NCI-H2171 (cell line): Measurements from ENCODE around the gene PLCL2.
"Not testable (repeated sequence)": the region's sequence is repeated elsewhere in the genome, so short reads cannot be mapped to it uniquely, and the experiment has no call there.

Experiments
- DNase-seq: peaks from one replicate; lab custom pipeline; 2025; lab: John Stamatoyannopoulos, UW

Gene PLCL2

GRCh38 chr3:17076940-17077605, 192.3 kb downstream of the PLCL2 start:
- no peak for DNase-seq

DNA sequence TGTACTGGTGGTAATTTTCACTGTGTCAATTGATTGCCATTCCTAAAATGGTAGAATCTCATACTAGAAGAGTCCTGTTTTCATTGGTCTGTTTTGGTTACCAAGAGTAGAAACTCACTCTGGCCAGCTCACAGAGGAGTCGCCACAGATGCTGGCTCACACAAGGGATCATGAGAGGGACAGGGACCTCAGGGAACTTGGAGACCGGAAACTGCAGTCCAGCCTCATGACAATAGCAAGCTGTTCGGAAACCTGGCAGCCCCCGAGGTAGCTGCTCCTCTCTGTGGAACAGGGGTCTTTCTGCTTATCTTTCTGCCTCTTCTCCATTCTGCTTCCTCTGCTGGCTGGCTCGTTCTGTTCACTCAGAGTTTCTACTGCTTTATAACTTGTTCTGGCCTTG, 192.9 kb downstream of the PLCL2 start:
- DNase-seq = no peak

- DNase-seq = no peak
Measured at GRCh38 chr3:17078926-17079465, 194.2 kb downstream of the PLCL2 start.

DNA sequence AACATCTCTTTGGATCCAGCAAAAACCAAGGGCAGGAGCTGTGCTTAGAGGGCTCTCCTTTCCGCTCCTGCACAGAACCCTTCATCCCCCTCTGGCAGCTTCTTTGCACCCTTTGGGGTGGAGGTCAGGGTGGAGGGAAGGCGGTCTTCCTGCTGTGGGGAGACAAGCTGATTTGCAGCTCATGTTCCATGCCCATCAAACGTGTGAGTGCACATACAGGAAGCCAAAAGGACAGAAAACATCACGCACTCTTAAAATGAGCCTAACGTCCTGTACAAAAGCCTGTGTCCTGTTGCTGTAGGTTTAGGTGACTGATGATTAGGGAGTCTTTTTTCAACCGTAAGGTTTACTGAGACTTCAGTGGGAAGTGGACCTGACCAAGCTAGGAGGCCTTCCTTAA, 195.2 kb downstream of the PLCL2 start:
- no peak for DNase-seq

- no peak for DNase-seq
Measured at GRCh38 chr3:17081520-17081919, 196.8 kb downstream of the PLCL2 start.

DNA sequence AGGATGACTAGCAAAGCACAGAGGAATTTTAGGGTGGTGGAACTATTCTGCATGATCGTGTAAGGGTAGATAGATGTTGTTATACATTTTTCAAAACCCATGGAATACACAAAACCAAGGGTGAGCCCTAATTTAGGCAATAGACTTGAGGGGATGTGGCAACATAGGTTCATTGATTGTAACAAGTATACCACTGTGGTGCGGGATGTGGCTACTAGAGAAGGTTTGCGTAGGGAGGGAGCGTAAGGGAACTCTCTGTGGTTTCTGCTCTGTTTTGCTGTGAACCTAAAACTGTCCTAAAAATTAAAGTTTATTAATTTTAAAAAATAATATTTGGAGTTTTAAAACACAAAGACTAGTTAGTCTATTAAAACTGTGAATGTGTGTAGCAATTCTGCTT, 202.8 kb downstream of the PLCL2 start:
- no peak for DNase-seq

DNA sequence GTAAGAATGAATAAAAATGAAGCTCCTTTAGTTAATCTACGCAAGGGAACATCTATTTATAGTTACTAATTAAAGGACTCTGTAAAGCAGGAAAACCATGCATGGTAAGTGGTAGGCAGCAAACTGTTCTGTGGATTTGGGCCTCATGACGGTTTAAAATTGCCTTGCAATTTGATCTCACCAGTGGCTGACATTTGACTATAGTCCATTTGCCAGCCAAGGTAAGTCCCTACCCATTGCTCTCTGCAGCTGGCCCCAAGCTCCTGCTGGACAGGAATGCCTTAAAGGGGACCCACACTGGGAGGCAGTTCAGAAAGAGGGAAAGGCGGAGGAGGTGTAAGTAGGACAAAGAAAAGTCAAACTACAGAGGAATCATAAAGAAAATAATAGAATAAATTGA, 203.3 kb downstream of the PLCL2 start:
- no peak for DNase-seq

GRCh38 chr3:17088602-17089313, 204.0 kb downstream of the PLCL2 start:
- no peak for DNase-seq

DNA sequence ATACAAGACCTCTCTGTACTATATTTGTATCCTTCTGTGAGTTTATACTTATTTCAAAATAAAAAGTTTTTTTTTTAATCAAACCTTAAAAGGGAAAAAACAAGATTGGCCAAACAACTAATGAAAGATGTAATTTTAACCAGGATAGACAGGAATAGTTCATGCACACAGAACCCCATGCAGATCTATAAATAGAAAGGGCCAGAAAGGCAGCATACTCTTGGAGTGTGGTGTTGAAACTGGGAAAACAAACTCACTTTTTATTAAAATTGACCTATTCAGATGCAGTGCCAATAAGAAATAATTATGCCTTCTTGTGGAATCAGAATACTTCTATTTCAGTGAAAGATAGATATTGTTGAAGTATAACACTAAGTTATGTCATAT, 204.6 kb downstream of the PLCL2 start:
- no peak for DNase-seq

DNA sequence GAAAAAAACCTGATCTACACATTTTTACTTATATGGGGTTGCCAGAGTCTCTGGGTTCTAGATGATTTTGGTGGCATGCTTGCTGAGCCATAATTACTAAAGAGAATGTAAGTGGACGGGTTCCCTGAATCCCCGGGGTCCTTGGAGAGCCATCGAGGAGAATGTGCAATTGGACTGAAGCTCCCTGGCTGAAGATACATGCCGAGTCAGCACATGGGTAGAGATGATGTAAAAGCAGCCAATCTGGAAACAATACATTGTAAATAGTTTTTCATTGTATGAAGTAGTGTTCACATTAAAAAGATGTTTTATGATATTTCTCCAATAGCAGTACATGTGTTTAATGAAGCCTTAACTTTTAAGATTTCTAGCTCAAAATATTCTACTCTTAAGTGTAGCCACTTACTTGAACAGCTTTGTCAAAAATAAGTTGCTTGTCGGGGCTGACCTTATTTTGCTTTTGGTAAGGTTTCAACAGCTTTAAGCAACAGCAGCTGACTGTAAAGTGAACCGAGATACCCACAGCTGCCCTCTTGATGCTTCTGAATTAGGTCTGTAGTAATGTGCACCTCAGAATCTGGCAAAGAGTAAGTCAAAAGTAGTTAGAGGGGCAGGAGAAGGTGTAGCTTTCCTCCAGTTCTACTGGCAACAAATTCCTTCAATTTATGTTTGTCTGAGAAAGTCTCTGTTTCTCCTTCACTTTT, 205.7 kb downstream of the PLCL2 start:
- DNase-seq = no peak

- no peak for DNase-seq
Measured at GRCh38 chr3:17091910-17092582, 207.3 kb downstream of the PLCL2 start.

GRCh38 chr3:17092583-17092933, 207.8 kb downstream of the PLCL2 start:
- DNase-seq = no peak

GRCh38 chr3:17094551-17094950, 209.8 kb downstream of the PLCL2 start:
- DNase-seq = no peak

GRCh38 chr3:17103579-17103978, 218.8 kb downstream of the PLCL2 start:
- DNase-seq = no peak

DNA sequence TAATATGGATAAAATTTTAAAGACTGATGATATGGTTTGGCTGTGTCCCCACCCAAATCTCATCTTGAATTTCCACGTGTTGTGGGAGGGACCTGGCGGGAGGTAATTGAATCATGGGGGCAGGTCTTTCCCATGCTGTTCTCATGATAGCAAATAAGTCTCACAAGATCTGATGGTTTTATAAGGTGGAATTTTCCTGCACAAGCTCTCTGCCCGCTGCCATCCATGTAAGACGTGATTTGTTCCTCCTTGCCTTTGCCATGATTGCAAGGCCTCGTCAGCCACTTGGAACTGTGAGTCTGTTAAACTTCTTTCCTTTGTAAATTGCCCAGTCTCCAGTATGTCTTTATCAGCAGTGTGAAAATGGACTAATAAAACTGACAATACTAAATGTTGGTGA, 222.0 kb downstream of the PLCL2 start:
- DNase-seq = not testable (repeated sequence)

- DNase-seq = no peak
Measured at GRCh38 chr3:17110660-17111396, 226.1 kb downstream of the PLCL2 start.

- DNase-seq = no peak
Measured at GRCh38 chr3:17111586-17111985, 226.8 kb downstream of the PLCL2 start.

- DNase-seq = no peak
Measured at GRCh38 chr3:17115186-17115585, 230.4 kb downstream of the PLCL2 start.

- no peak for DNase-seq
Measured at GRCh38 chr3:17116007-17116600, 231.3 kb downstream of the PLCL2 start.

DNA sequence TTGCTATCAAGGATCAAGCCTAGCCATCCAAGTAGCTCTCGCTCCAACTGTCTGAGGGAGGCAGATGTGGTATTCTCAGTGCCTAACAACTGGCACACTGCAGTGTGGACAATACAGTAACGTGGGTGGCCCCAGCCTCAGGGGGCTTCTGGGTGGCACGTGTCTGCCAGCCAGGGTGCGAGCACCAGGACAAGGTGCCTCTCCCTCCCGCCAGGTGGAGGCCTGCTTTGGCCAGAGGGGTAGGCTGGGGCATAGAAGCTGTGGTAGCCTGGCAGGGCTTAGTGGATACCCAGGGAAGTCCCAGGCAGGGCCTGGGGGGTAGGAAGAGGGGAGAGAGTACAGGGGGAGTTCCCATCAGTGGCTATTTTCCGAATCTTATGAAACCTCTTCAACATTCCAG, 234.0 kb downstream of the PLCL2 start:
- no peak for DNase-seq
